ENCODE results near the gene SNN. TPM values are rescaled to one million over a fixed set of nuclear protein-coding genes. Genes with fewer than 3 reads are reported as not detected.

Gene SNN
- total RNA-seq, 1 experiment from 2014 or later = 1.9 TPM

GRCh38 chr16:11686713-11687380, 18.6 kb downstream of the SNN start:
- intact Hi-C loops (cut with micrococcal nuclease) = no loop called here
- POLR2A ChIA-PET = interaction anchor here (0.7 kb wide), 1 partner anchor 538 kb away, joined by 3 read pairs; no protein-coding TSS in a partner anchor
- no peaks in the 10 kb centered on the region for H3K9me3 Mint-ChIP-seq (ENCODE audit: unreplicated experiment)
- peaks cover 86% of the 10 kb centered on the region for H3K36me3 Mint-ChIP-seq (ENCODE audit: insufficient read depth, unreplicated experiment)
- no TSS peak for BruUV-seq (replicated peaks)
- no peaks in the 10 kb centered on the region for H3K27me3 Mint-ChIP-seq (ENCODE audit: insufficient read depth, unreplicated experiment)
- DNase-seq (ENCODE audit: unreplicated experiment) = no peak
- TF ChIP-seq, protein P1, sequence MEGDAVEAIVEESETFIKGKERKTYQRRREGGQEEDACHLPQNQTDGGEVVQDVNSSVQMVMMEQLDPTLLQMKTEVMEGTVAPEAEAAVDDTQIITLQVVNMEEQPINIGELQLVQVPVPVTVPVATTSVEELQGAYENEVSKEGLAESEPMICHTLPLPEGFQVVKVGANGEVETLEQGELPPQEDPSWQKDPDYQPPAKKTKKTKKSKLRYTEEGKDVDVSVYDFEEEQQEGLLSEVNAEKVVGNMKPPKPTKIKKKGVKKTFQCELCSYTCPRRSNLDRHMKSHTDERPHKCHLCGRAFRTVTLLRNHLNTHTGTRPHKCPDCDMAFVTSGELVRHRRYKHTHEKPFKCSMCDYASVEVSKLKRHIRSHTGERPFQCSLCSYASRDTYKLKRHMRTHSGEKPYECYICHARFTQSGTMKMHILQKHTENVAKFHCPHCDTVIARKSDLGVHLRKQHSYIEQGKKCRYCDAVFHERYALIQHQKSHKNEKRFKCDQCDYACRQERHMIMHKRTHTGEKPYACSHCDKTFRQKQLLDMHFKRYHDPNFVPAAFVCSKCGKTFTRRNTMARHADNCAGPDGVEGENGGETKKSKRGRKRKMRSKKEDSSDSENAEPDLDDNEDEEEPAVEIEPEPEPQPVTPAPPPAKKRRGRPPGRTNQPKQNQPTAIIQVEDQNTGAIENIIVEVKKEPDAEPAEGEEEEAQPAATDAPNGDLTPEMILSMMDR (IDR thresholded peaks at IDR 0.05; ENCODE audit: unreplicated experiment) = no peak
- CTCF ChIA-PET = interaction anchor here (0.7 kb wide), 1 partner anchor 1098 kb away, joined by 3 read pairs; no protein-coding TSS in a partner anchor
- no peak overlapping the region for H3K27ac Mint-ChIP-seq (ENCODE audit: low read depth, unreplicated experiment)
- H3K4me3 Mint-ChIP-seq (ENCODE audit: unreplicated experiment) = no peak overlapping the region
- H3K4me1 Mint-ChIP-seq (ENCODE audit: insufficient read depth, unreplicated experiment) = peaks cover 8% of the 10 kb centered on the region

DNA sequence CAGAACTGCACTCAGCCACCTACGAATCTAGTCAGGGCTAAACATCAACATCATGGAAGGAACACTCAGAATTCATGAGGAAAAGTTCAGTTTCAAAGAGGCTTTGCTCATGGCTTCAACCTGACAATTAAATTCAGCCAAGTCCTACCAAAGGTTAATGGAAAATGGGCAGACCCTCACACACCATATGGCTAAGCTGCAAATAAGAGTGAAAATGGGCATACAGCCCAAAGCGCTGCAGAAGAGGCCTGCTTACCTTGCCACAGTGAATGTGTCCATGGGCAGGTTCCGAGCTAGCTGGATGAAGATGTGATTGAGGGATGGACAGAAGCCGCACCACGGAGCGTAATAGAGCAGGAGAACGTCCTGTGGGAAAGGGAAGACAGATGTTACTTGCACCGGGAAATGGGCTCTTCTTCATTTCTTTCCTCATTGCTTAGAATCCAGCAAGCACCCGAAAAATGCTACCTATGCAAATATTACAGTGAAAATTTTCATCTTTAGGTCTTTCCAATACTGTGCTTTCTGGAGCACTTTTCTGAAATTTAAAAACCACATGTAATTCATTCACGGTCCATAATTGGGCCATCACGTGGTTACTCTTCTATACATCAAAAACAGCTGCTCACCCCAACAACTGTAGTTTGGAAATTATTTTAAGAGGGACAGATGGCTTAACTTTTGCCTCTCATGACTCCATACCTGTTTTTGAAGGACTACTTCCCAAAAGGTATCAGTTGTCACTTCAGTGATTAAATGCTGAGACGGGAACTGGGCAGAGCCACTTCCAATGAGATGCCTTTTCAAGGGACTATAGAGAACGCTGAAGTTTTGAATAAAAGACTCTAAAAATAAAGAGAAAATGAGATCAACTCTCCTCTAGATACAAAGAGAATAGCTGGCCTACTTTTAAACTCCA, 19.6 kb downstream of the SNN start:
- peaks cover 82% of the 10 kb centered on the region for H3K36me3 Mint-ChIP-seq (ENCODE audit: insufficient read depth, unreplicated experiment)
- DNase-seq (ENCODE audit: unreplicated experiment) = no peak
- H3K4me3 Mint-ChIP-seq (ENCODE audit: unreplicated experiment) = no peak overlapping the region
- TF ChIP-seq, protein P1 (IDR thresholded peaks at IDR 0.05; ENCODE audit: unreplicated experiment) = no peak
- ChIA-PET POLR2A (interaction anchor here (0.6 to 1.6 kb wide), 3 partner anchors 11 to 129 kb away, joined by 3 to 5 read pairs (median 3); no protein-coding TSS in a partner anchor), CTCF (interaction anchor here (0.6 to 2.8 kb wide), 7 partner anchors 7 to 292 kb away, joined by 3 to 13 read pairs (median 4); no protein-coding TSS in a partner anchor)
- H3K9me3 Mint-ChIP-seq (ENCODE audit: unreplicated experiment) = no peaks in the 10 kb centered on the region
- no peak overlapping the region for H3K27ac Mint-ChIP-seq (ENCODE audit: low read depth, unreplicated experiment)
- intact Hi-C loops (cut with micrococcal nuclease) = no loop called here
- no TSS peak for BruUV-seq (replicated peaks)
- H3K4me1 Mint-ChIP-seq (ENCODE audit: insufficient read depth, unreplicated experiment) = peaks cover 2% of the 10 kb centered on the region
- no peaks in the 10 kb centered on the region for H3K27me3 Mint-ChIP-seq (ENCODE audit: insufficient read depth, unreplicated experiment)

- Mint-ChIP-seq H3K4me1 (ENCODE audit: insufficient read depth, unreplicated experiment) (no peaks in the 10 kb centered on the region), H3K27me3 (ENCODE audit: insufficient read depth, unreplicated experiment) (no peaks in the 10 kb centered on the region), H3K4me3 (ENCODE audit: unreplicated experiment) (no peak overlapping the region), H3K36me3 (ENCODE audit: insufficient read depth, unreplicated experiment) (peaks cover 81% of the 10 kb centered on the region), H3K27ac (ENCODE audit: low read depth, unreplicated experiment) (no peak overlapping the region), H3K9me3 (ENCODE audit: unreplicated experiment) (no peaks in the 10 kb centered on the region)
- ChIA-PET CTCF (interaction anchor here (0.6 to 2.8 kb wide), 8 partner anchors 8 to 292 kb away, joined by 3 to 13 read pairs (median 4); no protein-coding TSS in a partner anchor), POLR2A (interaction anchor here (0.6 to 1.6 kb wide), 3 partner anchors 11 to 129 kb away, joined by 3 to 5 read pairs (median 3); no protein-coding TSS in a partner anchor)
- intact Hi-C loops (cut with micrococcal nuclease) = no loop called here
- no peak for DNase-seq (ENCODE audit: unreplicated experiment)
- TF ChIP-seq, protein P1 (IDR thresholded peaks at IDR 0.05; ENCODE audit: unreplicated experiment) = no peak
- BruUV-seq (replicated peaks) = no TSS peak
These were observed 20.2 kb downstream of the SNN start for GRCh38 chr16:11688520-11688886.
